Measurements from ENCODE around the gene LBH.

DNA sequence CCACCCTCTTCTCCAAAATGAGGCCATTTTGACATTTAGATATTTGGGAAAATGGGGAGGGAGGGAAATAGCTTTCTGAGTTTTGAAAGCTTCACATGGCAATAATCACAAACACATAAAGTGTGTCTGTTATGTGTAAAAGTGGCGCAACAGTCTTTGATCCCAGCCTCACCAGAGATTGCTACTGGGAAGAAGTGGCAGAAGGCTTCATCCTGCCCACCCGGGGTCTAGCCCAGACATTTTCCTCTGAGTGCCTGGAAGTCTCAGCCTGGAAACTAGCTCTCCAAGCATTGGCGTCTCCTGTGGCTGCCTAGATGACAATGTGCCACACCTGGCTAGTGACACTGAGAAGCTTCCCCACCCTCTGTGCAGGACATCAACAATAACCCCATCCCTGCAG lies 1.7 kb upstream of the LBH start:
- no peak for TF ChIP-seq POLR2A (IDR thresholded peaks at IDR 0.05)
- TF ChIP-seq POLR2AphosphoS5 (IDR thresholded peaks at IDR 0.05) = no peak
- TF ChIP-seq, protein P1, sequence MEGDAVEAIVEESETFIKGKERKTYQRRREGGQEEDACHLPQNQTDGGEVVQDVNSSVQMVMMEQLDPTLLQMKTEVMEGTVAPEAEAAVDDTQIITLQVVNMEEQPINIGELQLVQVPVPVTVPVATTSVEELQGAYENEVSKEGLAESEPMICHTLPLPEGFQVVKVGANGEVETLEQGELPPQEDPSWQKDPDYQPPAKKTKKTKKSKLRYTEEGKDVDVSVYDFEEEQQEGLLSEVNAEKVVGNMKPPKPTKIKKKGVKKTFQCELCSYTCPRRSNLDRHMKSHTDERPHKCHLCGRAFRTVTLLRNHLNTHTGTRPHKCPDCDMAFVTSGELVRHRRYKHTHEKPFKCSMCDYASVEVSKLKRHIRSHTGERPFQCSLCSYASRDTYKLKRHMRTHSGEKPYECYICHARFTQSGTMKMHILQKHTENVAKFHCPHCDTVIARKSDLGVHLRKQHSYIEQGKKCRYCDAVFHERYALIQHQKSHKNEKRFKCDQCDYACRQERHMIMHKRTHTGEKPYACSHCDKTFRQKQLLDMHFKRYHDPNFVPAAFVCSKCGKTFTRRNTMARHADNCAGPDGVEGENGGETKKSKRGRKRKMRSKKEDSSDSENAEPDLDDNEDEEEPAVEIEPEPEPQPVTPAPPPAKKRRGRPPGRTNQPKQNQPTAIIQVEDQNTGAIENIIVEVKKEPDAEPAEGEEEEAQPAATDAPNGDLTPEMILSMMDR (IDR thresholded peaks at IDR 0.05 in 8 of 11, conservative IDR thresholded peaks at IDR 0.05 in 3 of 11) = no peak
